Stimulated activated CD8-positive, alpha-beta memory T cell treated with anti-CD3 and anti-CD28 coated beads, Interleukin-15, amount 100 ng/mL, for 1 hour (primary cell): Measurements from ENCODE around the gene SASH1.

Experiments used
- DNase-seq: peaks from one replicate; pipeline ENCODE4 v3.0.0-alpha.2; 2020; ENCODE audit warnings: low read depth

Gene SASH1

GRCh38 chr6:148435386-148435785, 92.7 kb downstream of the SASH1 start:
- DNase-seq = no peak

GRCh38 chr6:148436466-148436865, 93.8 kb downstream of the SASH1 start:
- DNase-seq = no peak

- no peak for DNase-seq
Measured at GRCh38 chr6:148438632-148439031, 96.0 kb downstream of the SASH1 start.

GRCh38 chr6:148440016-148440415, 97.4 kb downstream of the SASH1 start:
- no peak for DNase-seq

- DNase-seq = no peak
Measured at GRCh38 chr6:148440877-148441453, 98.3 kb downstream of the SASH1 start.

GRCh38 chr6:148441454-148441911, 98.8 kb downstream of the SASH1 start:
- DNase-seq = no peak

- DNase-seq = no peak
Measured at GRCh38 chr6:148443798-148444560, 101.3 kb downstream of the SASH1 start.

- DNase-seq = no peak
Measured at GRCh38 chr6:148445116-148445515, 102.5 kb downstream of the SASH1 start.

GRCh38 chr6:148445620-148446019, 103.0 kb downstream of the SASH1 start:
- no peak for DNase-seq

- DNase-seq = no peak
Measured at GRCh38 chr6:148446681-148447080, 104.0 kb downstream of the SASH1 start.

GRCh38 chr6:148447521-148448230, 105.0 kb downstream of the SASH1 start:
- DNase-seq = no peak

GRCh38 chr6:148448369-148449012, 105.9 kb downstream of the SASH1 start:
- DNase-seq = no peak

GRCh38 chr6:148450866-148451265, 108.2 kb downstream of the SASH1 start:
- DNase-seq = no peak

- DNase-seq = no peak
Measured at GRCh38 chr6:148451690-148452089, 109.1 kb downstream of the SASH1 start.

GRCh38 chr6:148452876-148453275, 110.2 kb downstream of the SASH1 start:
- DNase-seq = no peak

GRCh38 chr6:148453906-148454305, 111.3 kb downstream of the SASH1 start:
- DNase-seq = no peak

- DNase-seq = no peak
Measured at GRCh38 chr6:148455225-148455624, 112.6 kb downstream of the SASH1 start.

- no peak for DNase-seq
Measured at GRCh38 chr6:148455674-148456558, 113.3 kb downstream of the SASH1 start.

GRCh38 chr6:148457137-148457842, 114.7 kb downstream of the SASH1 start:
- DNase-seq = no peak

GRCh38 chr6:148457843-148458159, 115.2 kb downstream of the SASH1 start:
- no peak for DNase-seq

GRCh38 chr6:148459238-148459637, 116.6 kb downstream of the SASH1 start:
- no peak for DNase-seq
